Panc1 (cell line): ENCODE results near the gene SCRG1. TPM values are rescaled to one million over a fixed set of nuclear protein-coding genes. Genes with fewer than 3 reads are reported as not detected.

Experiments
- ATAC-seq: fragments of 200-7000 bp; cut with Tn5 transposase; 2 replicates; pipeline ENCODE4 v1.9.1; 2020; ENCODE audit warnings: mild to moderate bottlenecking, moderate library complexity
- BruUV-seq: library from RNA; stranded (reverse); fragments of 400-500 nt; replicated peaks from 2 replicates; lab custom pipeline; 2021; lab: Mats Ljungman, UMichigan
- CTCF ChIA-PET: fragments of 300-600 bp; sonication (Branson Sonifier 250); formaldehyde crosslinking; loops from one replicate; lab custom pipeline; 2022; ENCODE audit warnings: antibody characterized with exemption; lab: Charles Lee
- POLR2A ChIA-PET: fragments of 300-600 bp; sonication (Branson Sonifier 250); formaldehyde crosslinking; loops from one replicate; lab custom pipeline; 2022; ENCODE audit warnings: antibody characterized with exemption; lab: Charles Lee
- DNase-seq: peaks from one replicate; pipeline ENCODE4 v3.0.0-alpha.2; 2010; ENCODE audit warnings: low read depth, low spot score
- H3K27ac ChIP-seq: 2 replicates; pipeline ENCODE4 v1.5.1; 2011; ENCODE audit warnings: mild to moderate bottlenecking, low read length, inconsistent platforms
- H3K27me3 ChIP-seq: fragments of 200-500 bp; sonication (Bioruptor generic); 2 replicates; pipeline ENCODE4 v1.6.0; 2014; ENCODE audit warnings: low read length, inconsistent platforms; ENCODE audit not compliant: control insufficient read depth, insufficient read depth
- H3K36me3 ChIP-seq: fragments of 200-500 bp; sonication (Bioruptor generic); 2 replicates; pipeline ENCODE4 v1.5.1; 2014; ENCODE audit warnings: inconsistent platforms, mild to moderate bottlenecking, low read length, moderate library complexity; ENCODE audit not compliant: control insufficient read depth, insufficient read depth
- H3K4me1 ChIP-seq: 2 replicates; pipeline ENCODE4 v1.5.1; 2011; ENCODE audit warnings: inconsistent platforms, mild to moderate bottlenecking, low read length, moderate library complexity; ENCODE audit not compliant: control insufficient read depth, insufficient read depth
- H3K4me3 ChIP-seq, 2 experiments: 2 replicates each; pipeline ENCODE4 v1.5.1; 2011 to 2012; ENCODE audit warnings: low read depth in 2 of 2, low read length in 2 of 2, mild to moderate bottlenecking in 2 of 2, inconsistent platforms in 1 of 2, moderate library complexity in 1 of 2
- H3K9me3 ChIP-seq: fragments of 200-500 bp; sonication (Bioruptor generic); 2 replicates; pipeline ENCODE4 v1.5.1; 2014; ENCODE audit warnings: low read depth, mild to moderate bottlenecking, inconsistent platforms, low read length, moderate library complexity; ENCODE audit not compliant: control insufficient read depth, insufficient read depth
- POLR2AphosphoS5 ChIP-seq: IDR thresholded peaks from 2 replicates; pipeline ENCODE4 v1.6.1; 2012; ENCODE audit warnings: mild to moderate bottlenecking, low read depth, low read length, moderate library complexity
- SIN3A ChIP-seq: IDR thresholded peaks from 2 replicates; pipeline ENCODE4 v1.6.1; 2012; ENCODE audit warnings: low read depth, mild to moderate bottlenecking, low read length, moderate library complexity, borderline replicate concordance; ENCODE audit not compliant: insufficient read depth
- TCF7L2 ChIP-seq: IDR thresholded peaks from 2 replicates; pipeline ENCODE4 v1.6.1; 2011; ENCODE audit warnings: mild to moderate bottlenecking, low read depth, low read length, inconsistent platforms
- in situ Hi-C: cut with HindIII; loops from 2 replicates; pipeline ENCODE4 v1.10.0; 2016; ENCODE audit warnings: low sequenced_read_pairs, low pct_unique_long_range_greater_than_20kb
- intact Hi-C: fragments of 100-400 bp; cut with micrococcal nuclease; formaldehyde crosslinking; loops from one replicate; pipeline ENCODE4 v1.10.0; 2022; ENCODE audit not compliant: unreplicated experiment
- total RNA-seq: library from RNA; stranded (reverse); gene quantifications from one replicate; pipeline ENCODE4 v1.2.1, GENCODE V29; 2021; ENCODE audit not compliant: unreplicated experiment
- TF ChIP-seq, protein P1 (sequence below): fragments of 450-650 bp; IDR thresholded peaks from 2 replicates; pipeline ENCODE4 v1.5.1; 2017; ENCODE audit warnings: mild to moderate bottlenecking
- TF ChIP-seq, protein P2 (sequence below), 2 experiments: IDR thresholded peaks; 2 replicates each; pipeline ENCODE4 v1.6.1; 2011 to 2012; ENCODE audit warnings: low read depth in 2 of 2, control low read depth in 1 of 2, low read length in 1 of 2, mild to moderate bottlenecking in 1 of 2, moderate library complexity in 1 of 2; ENCODE audit not compliant: insufficient read depth in 1 of 2

Gene SCRG1
- total RNA-seq, 1 experiment from 2014 or later: not detected

DNA sequence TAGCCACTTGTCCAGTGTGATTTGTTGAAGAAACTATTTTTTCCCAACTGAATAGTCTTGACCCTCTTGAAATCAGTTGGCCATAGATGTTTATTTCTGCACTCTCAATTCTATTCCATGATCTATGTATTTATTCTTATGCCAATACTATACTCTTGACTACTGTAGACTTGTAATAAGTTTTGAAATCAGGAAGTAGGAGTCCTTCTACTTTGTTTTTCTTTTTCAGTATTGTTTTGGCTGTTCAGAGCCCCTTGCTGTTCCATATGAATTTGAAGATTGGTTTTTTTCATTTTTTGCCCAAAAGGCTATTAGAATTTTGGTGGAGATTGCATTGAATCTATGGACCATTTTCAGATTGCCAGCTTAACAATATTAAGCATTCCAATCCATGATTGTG lies 17.9 kb downstream of the SCRG1 start:
- no TSS peak for BruUV-seq
- DNase-seq (no peak), ATAC-seq (no peak)
- no peak overlapping the region for H3K27ac ChIP-seq
- no peaks in the 10 kb centered on the region for H3K9me3 ChIP-seq
- ChIA-PET POLR2A (interaction anchor here (0.6 kb wide), 1 partner anchor 10 kb away, joined by 3 read pairs; the partner anchor contains the start of gene SAP30), CTCF (no interaction called here)
- H3K36me3 ChIP-seq: peaks cover 3% of the 10 kb centered on the region; the same call in 1 of the 2 replicates
- intact Hi-C loops (no loop called here), in situ Hi-C loops (no loop called here)
- no peaks in the 10 kb centered on the region for H3K27me3 ChIP-seq
- H3K4me3 ChIP-seq: no peak overlapping the region
- no peaks in the 10 kb centered on the region for H3K4me1 ChIP-seq
- TF ChIP-seq SIN3A: no peak
- TF ChIP-seq, protein P1, sequence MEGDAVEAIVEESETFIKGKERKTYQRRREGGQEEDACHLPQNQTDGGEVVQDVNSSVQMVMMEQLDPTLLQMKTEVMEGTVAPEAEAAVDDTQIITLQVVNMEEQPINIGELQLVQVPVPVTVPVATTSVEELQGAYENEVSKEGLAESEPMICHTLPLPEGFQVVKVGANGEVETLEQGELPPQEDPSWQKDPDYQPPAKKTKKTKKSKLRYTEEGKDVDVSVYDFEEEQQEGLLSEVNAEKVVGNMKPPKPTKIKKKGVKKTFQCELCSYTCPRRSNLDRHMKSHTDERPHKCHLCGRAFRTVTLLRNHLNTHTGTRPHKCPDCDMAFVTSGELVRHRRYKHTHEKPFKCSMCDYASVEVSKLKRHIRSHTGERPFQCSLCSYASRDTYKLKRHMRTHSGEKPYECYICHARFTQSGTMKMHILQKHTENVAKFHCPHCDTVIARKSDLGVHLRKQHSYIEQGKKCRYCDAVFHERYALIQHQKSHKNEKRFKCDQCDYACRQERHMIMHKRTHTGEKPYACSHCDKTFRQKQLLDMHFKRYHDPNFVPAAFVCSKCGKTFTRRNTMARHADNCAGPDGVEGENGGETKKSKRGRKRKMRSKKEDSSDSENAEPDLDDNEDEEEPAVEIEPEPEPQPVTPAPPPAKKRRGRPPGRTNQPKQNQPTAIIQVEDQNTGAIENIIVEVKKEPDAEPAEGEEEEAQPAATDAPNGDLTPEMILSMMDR: no peak
- no peak for TF ChIP-seq POLR2AphosphoS5
- TF ChIP-seq, protein P2, sequence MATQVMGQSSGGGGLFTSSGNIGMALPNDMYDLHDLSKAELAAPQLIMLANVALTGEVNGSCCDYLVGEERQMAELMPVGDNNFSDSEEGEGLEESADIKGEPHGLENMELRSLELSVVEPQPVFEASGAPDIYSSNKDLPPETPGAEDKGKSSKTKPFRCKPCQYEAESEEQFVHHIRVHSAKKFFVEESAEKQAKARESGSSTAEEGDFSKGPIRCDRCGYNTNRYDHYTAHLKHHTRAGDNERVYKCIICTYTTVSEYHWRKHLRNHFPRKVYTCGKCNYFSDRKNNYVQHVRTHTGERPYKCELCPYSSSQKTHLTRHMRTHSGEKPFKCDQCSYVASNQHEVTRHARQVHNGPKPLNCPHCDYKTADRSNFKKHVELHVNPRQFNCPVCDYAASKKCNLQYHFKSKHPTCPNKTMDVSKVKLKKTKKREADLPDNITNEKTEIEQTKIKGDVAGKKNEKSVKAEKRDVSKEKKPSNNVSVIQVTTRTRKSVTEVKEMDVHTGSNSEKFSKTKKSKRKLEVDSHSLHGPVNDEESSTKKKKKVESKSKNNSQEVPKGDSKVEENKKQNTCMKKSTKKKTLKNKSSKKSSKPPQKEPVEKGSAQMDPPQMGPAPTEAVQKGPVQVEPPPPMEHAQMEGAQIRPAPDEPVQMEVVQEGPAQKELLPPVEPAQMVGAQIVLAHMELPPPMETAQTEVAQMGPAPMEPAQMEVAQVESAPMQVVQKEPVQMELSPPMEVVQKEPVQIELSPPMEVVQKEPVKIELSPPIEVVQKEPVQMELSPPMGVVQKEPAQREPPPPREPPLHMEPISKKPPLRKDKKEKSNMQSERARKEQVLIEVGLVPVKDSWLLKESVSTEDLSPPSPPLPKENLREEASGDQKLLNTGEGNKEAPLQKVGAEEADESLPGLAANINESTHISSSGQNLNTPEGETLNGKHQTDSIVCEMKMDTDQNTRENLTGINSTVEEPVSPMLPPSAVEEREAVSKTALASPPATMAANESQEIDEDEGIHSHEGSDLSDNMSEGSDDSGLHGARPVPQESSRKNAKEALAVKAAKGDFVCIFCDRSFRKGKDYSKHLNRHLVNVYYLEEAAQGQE (IDR thresholded peaks at IDR 0.05; ENCODE audit: insufficient read depth in 1 of 2, low read depth in 2 of 2, low read length in 1 of 2): no peak
- TF ChIP-seq TCF7L2: no peak

DNA sequence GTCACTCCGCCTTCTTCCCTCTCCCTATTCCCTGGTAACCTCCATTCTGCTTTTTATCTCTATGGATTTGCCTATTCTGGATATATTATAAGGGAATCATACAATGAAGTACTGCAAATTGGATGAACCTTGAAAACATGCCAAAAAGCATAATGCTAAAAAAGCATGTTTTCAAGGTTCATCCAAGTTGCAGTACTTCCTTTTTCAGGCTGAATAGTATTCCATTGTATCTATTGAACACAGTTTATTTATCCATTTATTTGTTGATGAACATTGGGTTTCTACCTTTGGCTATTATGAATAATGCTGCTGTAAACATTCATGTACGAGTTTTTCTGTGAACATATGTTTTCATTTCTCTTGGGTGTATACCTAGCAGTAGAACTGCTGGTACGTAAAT lies 19.0 kb downstream of the SCRG1 start:
- CTCF ChIA-PET: no interaction called here
- DNase-seq: no peak
- Histone ChIP-seq H3K9me3 (no peaks in the 10 kb centered on the region), H3K4me3 (no peak overlapping the region), H3K27me3 (no peaks in the 10 kb centered on the region), H3K4me1 (no peaks in the 10 kb centered on the region), H3K27ac (no peak overlapping the region), H3K36me3 (peaks cover 5% of the 10 kb centered on the region; the same call in 1 of the 2 replicates)
- ATAC-seq: no peak
- in situ Hi-C loops: no loop called here
- BruUV-seq: no TSS peak
- intact Hi-C loops: no loop called here
- POLR2A ChIA-PET: no interaction called here
- TF ChIP-seq, protein P2 (IDR thresholded peaks at IDR 0.05; ENCODE audit: insufficient read depth in 1 of 2, low read depth in 2 of 2, low read length in 1 of 2): no peak
- TF ChIP-seq POLR2AphosphoS5: no peak
- TF ChIP-seq TCF7L2: no peak
- TF ChIP-seq, protein P1: no peak
- no peak for TF ChIP-seq SIN3A
